ENCODE measurements around the gene NINL.
"Not testable (repeated sequence)": the region's sequence is repeated elsewhere in the genome, so short reads cannot be mapped to it uniquely, and the experiment has no call there.

The NINL gene

GRCh38 chr20:25606094-25606695 lies 20.9 kb upstream of the NINL start:
- no peak for TF ChIP-seq CTCF (IDR thresholded peaks at IDR 0.05; ENCODE audit: low read depth, low read length, missing control alignments)
- no peak for DNase-seq (ENCODE audit: extremely low read depth, low read depth)

GRCh38 chr20:25605148-25605547 lies 19.8 kb upstream of the NINL start:
- H3K4me3 ChIP-seq (replicated peaks; ENCODE audit: low read depth, low read length): no peak overlapping the region
- no peak for DNase-seq (ENCODE audit: extremely low read depth, low read depth)
- TF ChIP-seq CTCF (IDR thresholded peaks at IDR 0.05; ENCODE audit: low read depth, low read length, missing control alignments): no peak

More at GRCh38 chr20:25606094-25606695, 20.9 kb upstream of the NINL start:
- H3K4me3 ChIP-seq (replicated peaks; ENCODE audit: low read depth, low read length): no peak overlapping the region

GRCh38 chr20:25604611-25605010 lies 19.3 kb upstream of the NINL start:
- no peak overlapping the region for H3K4me3 ChIP-seq (replicated peaks; ENCODE audit: low read depth, low read length)
- TF ChIP-seq CTCF (IDR thresholded peaks at IDR 0.05; ENCODE audit: low read depth, low read length, missing control alignments): no peak
- DNase-seq (ENCODE audit: extremely low read depth, low read depth): no peak

GRCh38 chr20:25602914-25603309 lies 17.6 kb upstream of the NINL start:
- not testable (repeated sequence) for H3K4me3 ChIP-seq (replicated peaks; ENCODE audit: low read depth, low read length); DNase-seq (ENCODE audit: extremely low read depth, low read depth)

GRCh38 chr20:25602191-25602913 lies 17.0 kb upstream of the NINL start:
- DNase-seq (ENCODE audit: extremely low read depth, low read depth); H3K4me3 ChIP-seq (replicated peaks; ENCODE audit: low read depth, low read length): not testable (repeated sequence)

GRCh38 chr20:25601659-25602058 lies 16.3 kb upstream of the NINL start:
- no peak for DNase-seq (ENCODE audit: extremely low read depth, low read depth)
- H3K4me3 ChIP-seq (replicated peaks; ENCODE audit: low read depth, low read length): no peak overlapping the region
- no peak for TF ChIP-seq CTCF (IDR thresholded peaks at IDR 0.05; ENCODE audit: low read depth, low read length, missing control alignments)

GRCh38 chr20:25600632-25601031 lies 15.3 kb upstream of the NINL start:
- no peak for TF ChIP-seq CTCF (IDR thresholded peaks at IDR 0.05; ENCODE audit: low read depth, low read length, missing control alignments)
- DNase-seq (ENCODE audit: extremely low read depth, low read depth): no peak
- H3K4me3 ChIP-seq (replicated peaks; ENCODE audit: low read depth, low read length): no peak overlapping the region
